K562 (cell line): Measurements from ENCODE around the gene RASEF. TPM values are rescaled to one million over a fixed set of nuclear protein-coding genes. Genes with fewer than 3 reads are reported as not detected.

ENCODE experiments used
- ATAC-seq: fragments of 200-7000 bp; cut with Tn5 transposase; 3 replicates; pipeline ENCODE4 v1.9.1; 2020; ENCODE audit warnings: moderate library complexity
- BruUV-seq: library from RNA; stranded (reverse); fragments of 400-500 nt; replicated peaks from 2 replicates; lab custom pipeline; 2021; lab: Mats Ljungman, UMichigan
- CTCF ChIA-PET: fragments of 300-600 bp; formaldehyde crosslinking; extraction: SDS; loops from one replicate; lab custom pipeline; 2021; ENCODE audit warnings: low intra/inter-chr PET ratio; lab: Yijun Ruan, JAX
- POLR2A ChIA-PET: fragments of 300-600, 350-650 bp; sonication (Branson Sonifier 250); formaldehyde crosslinking; extraction: SDS; loops from one replicate; lab custom pipeline; 2021; ENCODE audit warnings: antibody characterized with exemption, inconsistent platforms; lab: Yijun Ruan, JAX
- DNase-seq, 4 experiments: peaks; one replicate each; pipeline versions ENCODE4 v3.0.0 to v3.0.0-alpha.2; 2011 to 2018; ENCODE audit warnings: low spot score in 3 of 4, mixed read lengths in 3 of 4; ENCODE audit errors: extremely low read depth in 1 of 4
- FAIRE-seq: peaks from 2 replicates; lab custom pipeline; 2011; peaks lifted over from hg19 to GRCh38; lab: Jason Lieb, UNC
- H2AFZ ChIP-seq: 2 replicates; pipeline ENCODE4 v1.6.0; 2011; ENCODE audit warnings: low read depth, low read length, control low read depth, inconsistent platforms
- H3K27ac ChIP-seq: fragments of 200-600 bp; 3 replicates; pipeline ENCODE4 v1.8.0; 2011; ENCODE audit warnings: low read depth, mild to moderate bottlenecking, control low read depth, inconsistent platforms, low read length, moderate library complexity, mixed read lengths; ENCODE audit errors: extremely low read depth
- H3K27me3 ChIP-seq, 2 experiments: fragments of 300-600 bp in 1 of 2; 2 replicates in 1 of 2; 3 replicates in 1 of 2; pipeline versions ENCODE4 v1.6.0 to v1.8.0; 2011; ENCODE audit warnings: inconsistent platforms in 2 of 2, low read length in 2 of 2, mild to moderate bottlenecking in 1 of 2, mixed read lengths in 1 of 2, moderate library complexity in 1 of 2; ENCODE audit not compliant: control insufficient read depth in 2 of 2, insufficient read depth in 2 of 2
- H3K36me3 ChIP-seq: fragments of 300-600 bp; 3 replicates; pipeline ENCODE4 v1.8.0; 2011; ENCODE audit warnings: mild to moderate bottlenecking, low read length, inconsistent platforms; ENCODE audit not compliant: control insufficient read depth, insufficient read depth
- H3K4me1 ChIP-seq, 2 experiments: fragments of 200-600 bp in 1 of 2; replicated peaks in 1 of 2; 2 replicates in 1 of 2; 3 replicates in 1 of 2; pipeline versions ENCODE4 v1.5.1 to v1.8.0; 2011; ENCODE audit warnings: inconsistent platforms in 2 of 2, low read length in 2 of 2, mild to moderate bottlenecking in 1 of 2, mixed read lengths in 1 of 2, moderate library complexity in 1 of 2; ENCODE audit not compliant: control insufficient read depth in 2 of 2, insufficient read depth in 2 of 2
- H3K4me2 ChIP-seq: 2 replicates; pipeline ENCODE4 v1.6.1; 2011; ENCODE audit warnings: low read length, control low read depth, inconsistent platforms, mixed read lengths; ENCODE audit not compliant: insufficient read depth
- H3K4me3 ChIP-seq: fragments of 200-600 bp; sonication (generic), shearing (Covaris generic); 2 replicates; pipeline ENCODE4 v1.5.1; 2016; ENCODE audit warnings: control low read depth, inconsistent platforms
- H3K79me2 ChIP-seq: fragments of 200-600 bp; 3 replicates; pipeline ENCODE4 v1.8.0; 2011; ENCODE audit warnings: low read length, inconsistent platforms; ENCODE audit not compliant: control insufficient read depth, insufficient read depth
- H3K9ac ChIP-seq, 2 experiments: 2 replicates each; pipeline versions ENCODE4 v1.6.0 to v1.6.1; 2011; ENCODE audit warnings: low read depth in 2 of 2, low read length in 2 of 2, control low read depth in 1 of 2, inconsistent platforms in 1 of 2, mild to moderate bottlenecking in 1 of 2, mixed read lengths in 1 of 2; ENCODE audit not compliant: insufficient read depth in 1 of 2
- H3K9me1 ChIP-seq: one replicate; pipeline ENCODE4 v1.6.0; 2011; ENCODE audit warnings: inconsistent platforms, mild to moderate bottlenecking, low read length, moderate library complexity; ENCODE audit not compliant: control insufficient read depth, insufficient read depth
- H3K9me3 ChIP-seq: replicated peaks from 2 replicates; pipeline ENCODE4 v1.5.1; 2011; ENCODE audit warnings: low read depth, low read length, inconsistent platforms; ENCODE audit not compliant: control insufficient read depth, insufficient read depth
- H4K20me1 ChIP-seq: replicated peaks from 2 replicates; pipeline ENCODE4 v1.6.1; 2011; ENCODE audit warnings: low read length, inconsistent platforms, mixed read lengths; ENCODE audit not compliant: control insufficient read depth, insufficient read depth
- ERF ChIP-seq: fragments of 450-650 bp; formaldehyde crosslinking; IDR thresholded peaks from 2 replicates; pipeline ENCODE4 v1.4.0; 2020; ENCODE audit warnings: mild to moderate bottlenecking, mixed read lengths
- HNRNPK ChIP-seq: fragments of 200-400 bp; formaldehyde crosslinking; IDR thresholded peaks from one replicate; pipeline ENCODE4 v1.6.1; 2018; ENCODE audit warnings: mild to moderate bottlenecking, low read depth, low read length; ENCODE audit not compliant: poor library complexity, severe bottlenecking
- WGBS: fragments of 100-300 bp; shearing (Covaris generic); methylation state at CpG from one replicate; pipeline ENCODE4 v1.1.6; 2016; ENCODE audit warnings: low coverage, mixed read lengths; ENCODE audit not compliant: insufficient coverage; ENCODE audit errors: missing lambda C conversion rate; 5-methylcytosine and 5-hydroxymethylcytosine counted together
- in situ Hi-C: fragments of 300-500 bp; cut with MboI; formaldehyde crosslinking; loops from 4 replicates; pipeline ENCODE4 v1.15.0; 2018; ENCODE audit warnings: inconsistent platforms, mixed read lengths
- intact Hi-C: fragments of 100-400 bp; cut with micrococcal nuclease; formaldehyde crosslinking; loops from 2 replicates; pipeline ENCODE4 v1.14.2; 2022
- polyA plus RNA-seq, 8 experiments: library from polyadenylated mRNA; depleted of rRNA in 4 of 8; stranded (reverse) in 5 of 8; unstranded in 3 of 8; fragments of >200 nt; fragmentation: Nextera tagmentation in 2 of 8; fragmentation: Illumina TruSeq in 1 of 8; extraction: Ambion mirVana in 2 of 8; extraction: Trizol in 1 of 8; gene quantifications; 2 replicates each; pipeline versions ENCODE4 v1.2.1 to v1.2.3, GENCODE V29; 2011 to 2014; ENCODE audit warnings: inconsistent platforms in 1 of 8, missing spikeins in 1 of 8
- total RNA-seq, 7 experiments: library from RNA; depleted of rRNA in 6 of 7; stranded (reverse); fragments of >200 nt in 6 of 7; fragmentation: Illumina TruSeq in 2 of 7; extraction: Trizol in 2 of 7; gene quantifications; 2 replicates each; pipeline versions ENCODE4 v1.2.1 to v1.2.3, GENCODE V29; 2011 to 2021; ENCODE audit warnings: low replicate concordance in 1 of 7
- TF ChIP-seq, protein P1 (sequence below): fragments of 250-450 bp; sonication (Bioruptor Pico); IDR thresholded peaks from 2 replicates; pipeline ENCODE4 v1.4.0; 2020

The RASEF gene
- total and polyA plus RNA-seq, 9 of the 15 experiments (the other 6 are each of a cell fraction or from before 2014, with no cell fraction given): 0.01 to 0.18 (median 0.11) TPM; not detected in 4

DNA sequence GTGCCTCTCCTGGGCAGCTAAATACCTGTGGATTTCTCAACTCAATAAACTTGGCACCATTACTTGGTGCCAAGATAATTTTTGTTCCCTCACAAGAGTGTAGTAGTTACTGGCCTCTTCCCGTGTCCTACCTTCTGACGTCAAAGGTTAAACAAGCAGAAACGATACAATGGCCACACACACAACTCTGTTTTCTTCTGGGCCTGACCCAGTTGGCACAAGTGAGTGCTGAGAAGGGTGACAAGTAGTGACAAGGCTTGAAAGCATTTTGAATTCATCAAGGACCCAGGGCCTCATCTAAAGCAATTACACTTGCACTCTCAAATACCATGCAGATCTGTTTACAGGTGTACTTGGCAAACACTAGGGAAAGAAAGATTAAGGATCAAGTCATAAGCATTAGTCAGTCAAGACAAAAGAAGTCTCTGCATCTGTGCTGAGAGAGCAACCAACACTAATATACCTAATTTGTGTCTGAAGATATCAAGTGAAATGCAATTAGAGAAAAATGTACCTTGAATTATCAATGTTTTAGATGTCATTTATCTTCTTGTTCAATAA, 30.8 kb downstream of the RASEF start:
- TF ChIP-seq HNRNPK (no peak), ERF (CRISPR knock-in tag) (no peak)
- TF ChIP-seq, protein P1, sequence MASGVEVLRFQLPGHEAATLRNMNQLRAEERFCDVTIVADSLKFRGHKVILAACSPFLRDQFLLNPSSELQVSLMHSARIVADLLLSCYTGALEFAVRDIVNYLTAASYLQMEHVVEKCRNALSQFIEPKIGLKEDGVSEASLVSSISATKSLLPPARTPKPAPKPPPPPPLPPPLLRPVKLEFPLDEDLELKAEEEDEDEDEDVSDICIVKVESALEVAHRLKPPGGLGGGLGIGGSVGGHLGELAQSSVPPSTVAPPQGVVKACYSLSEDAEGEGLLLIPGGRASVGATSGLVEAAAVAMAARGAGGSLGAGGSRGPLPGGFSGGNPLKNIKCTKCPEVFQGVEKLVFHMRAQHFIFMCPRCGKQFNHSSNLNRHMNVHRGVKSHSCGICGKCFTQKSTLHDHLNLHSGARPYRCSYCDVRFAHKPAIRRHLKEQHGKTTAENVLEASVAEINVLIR (CRISPR knock-in tag): no peak
- TF ChIP-seq, all 486 proteins: peak for 0
- Histone ChIP-seq H3K9me3 (no peaks in the 10 kb centered on the region), H4K20me1 (no peaks in the 10 kb centered on the region), H3K36me3 (no peaks in the 10 kb centered on the region), H3K9ac (no peak overlapping the region), H3K4me1 (no peaks in the 10 kb centered on the region), H3K79me2 (no peaks in the 10 kb centered on the region), H3K4me3 (no peak overlapping the region), H3K27me3 (no peaks in the 10 kb centered on the region), H2AFZ (no peak overlapping the region), H3K27ac (no peak overlapping the region), H3K9me1 (no peaks in the 10 kb centered on the region), H3K4me2 (no peak overlapping the region)
- intact Hi-C loops (no loop called here), in situ Hi-C loops (no loop called here)
- no CpG with 5 or more reads among the region's 3 CpGs for WGBS
- ChIA-PET CTCF (no interaction called here), POLR2A (no interaction called here)
- ATAC-seq (no peak), FAIRE-seq (no peak), DNase-seq (no peak)
- no TSS peak for BruUV-seq
